IMR-90 (cell line): ENCODE measurements around the gene TIE1. TPM values are rescaled to one million over a fixed set of nuclear protein-coding genes. Genes with fewer than 3 reads are reported as not detected.
A peak's percentile ranks its signal among the peaks of the same experiment; 100 is the strongest.

Experiments
- ATAC-seq: fragments of 200-7000 bp; cut with Tn5 transposase; 2 replicates; pipeline ENCODE4 v1.9.1; 2020; ENCODE audit warnings: low read depth, mild to moderate bottlenecking, moderate library complexity
- BruUV-seq: library from RNA; stranded (reverse); fragments of 400-500 nt; replicated peaks from 2 replicates; lab custom pipeline; 2021; lab: Mats Ljungman, UMichigan
- CTCF ChIA-PET: fragments of 300-600 bp; formaldehyde crosslinking; extraction: SDS; loops from one replicate; lab custom pipeline; 2021; ENCODE audit warnings: antibody characterized with exemption; lab: Yijun Ruan, JAX
- POLR2A ChIA-PET: fragments of 300-600 bp; sonication (Branson Sonifier 250); formaldehyde crosslinking; loops from one replicate; lab custom pipeline; 2022; ENCODE audit warnings: antibody characterized with exemption; ENCODE audit not compliant: unreplicated experiment; lab: Charles Lee
- DNase-seq: peaks from one replicate; pipeline ENCODE4 v3.0.0; 2013
- H2AFZ ChIP-seq: replicated peaks from 2 replicates; pipeline ENCODE3; 2013; ENCODE audit warnings: low read length, mild to moderate bottlenecking; ENCODE audit not compliant: poor library complexity
- H2AK5ac ChIP-seq: 2 replicates; pipeline ENCODE4 v1.6.1; 2013; ENCODE audit warnings: low read depth, low read length, inconsistent platforms
- H2AK9ac ChIP-seq: replicated peaks from 2 replicates; pipeline ENCODE3; 2013; ENCODE audit warnings: mild to moderate bottlenecking, low read depth, low read length, moderate library complexity; ENCODE audit not compliant: poor library complexity
- H2BK120ac ChIP-seq: 2 replicates; pipeline ENCODE4 v1.6.1; 2013; ENCODE audit warnings: low read depth, low read length, inconsistent platforms
- H2BK15ac ChIP-seq: 3 replicates; pipeline ENCODE4 v1.6.1; 2013; ENCODE audit warnings: low read depth, low read length, inconsistent platforms
- H2BK20ac ChIP-seq: 2 replicates; pipeline ENCODE4 v1.6.1; 2013; ENCODE audit warnings: low read depth, mild to moderate bottlenecking, inconsistent platforms, low read length, moderate library complexity
- H2BK5ac ChIP-seq: 2 replicates; pipeline ENCODE4 v1.6.1; 2013; ENCODE audit warnings: mild to moderate bottlenecking, low read depth, low read length, inconsistent platforms; ENCODE audit not compliant: poor library complexity, severe bottlenecking
- H3K14ac ChIP-seq: replicated peaks from 2 replicates; pipeline ENCODE4 v1.6.1; 2013; ENCODE audit warnings: low read depth, low read length, inconsistent platforms
- H3K18ac ChIP-seq: 2 replicates; pipeline ENCODE4 v1.6.1; 2013; ENCODE audit warnings: low read depth, low read length, control low read depth
- H3K23ac ChIP-seq: 2 replicates; pipeline ENCODE4 v1.6.1; 2013; ENCODE audit warnings: low read depth, low read length, inconsistent platforms
- H3K27ac ChIP-seq: 2 replicates; pipeline ENCODE4 v1.5.1; 2013; ENCODE audit warnings: mild to moderate bottlenecking, control low read depth, low read length; ENCODE audit not compliant: insufficient read depth
- H3K27me3 ChIP-seq: 2 replicates; pipeline ENCODE4 v1.6.1; 2013; ENCODE audit warnings: low read length; ENCODE audit not compliant: control insufficient read depth, insufficient read depth
- H3K36me3 ChIP-seq: 2 replicates; pipeline ENCODE4 v1.6.1; 2013; ENCODE audit warnings: low read length, mixed read lengths; ENCODE audit not compliant: control insufficient read depth, insufficient read depth
- H3K4ac ChIP-seq: 2 replicates; pipeline ENCODE4 v1.6.1; 2013; ENCODE audit warnings: low read depth, low read length, inconsistent platforms
- H3K4me1 ChIP-seq: 2 replicates; pipeline ENCODE4 v1.6.1; 2013; ENCODE audit warnings: low read length, mixed read lengths; ENCODE audit not compliant: control insufficient read depth, insufficient read depth
- H3K4me2 ChIP-seq: 2 replicates; pipeline ENCODE4 v1.6.1; 2013; ENCODE audit warnings: low read depth, mild to moderate bottlenecking, control low read depth, low read length, moderate library complexity
- H3K4me3 ChIP-seq: 2 replicates; pipeline ENCODE4 v1.5.1; 2013; ENCODE audit warnings: low read depth, mild to moderate bottlenecking, control low read depth, low read length, moderate library complexity; ENCODE audit not compliant: insufficient read depth
- H3K56ac ChIP-seq: 2 replicates; pipeline ENCODE4 v1.6.1; 2013; ENCODE audit warnings: low read length, inconsistent platforms; ENCODE audit not compliant: insufficient read depth; ENCODE audit errors: extremely low read depth
- H3K79me1 ChIP-seq, 2 experiments: 2 replicates each; pipeline ENCODE4 v1.6.1; 2013; ENCODE audit warnings: low read length in 2 of 2, inconsistent platforms in 1 of 2, low read depth in 1 of 2
- H3K9ac ChIP-seq: 2 replicates; pipeline ENCODE4 v1.6.1; 2013; ENCODE audit warnings: low read depth, low read length, control low read depth
- H3K9me1 ChIP-seq: 2 replicates; pipeline ENCODE4 v1.6.1; 2013; ENCODE audit warnings: low read length, inconsistent platforms; ENCODE audit not compliant: insufficient read depth
- H3K9me3 ChIP-seq: 2 replicates; pipeline ENCODE4 v1.6.1; 2013; ENCODE audit warnings: low read length; ENCODE audit not compliant: control insufficient read depth, insufficient read depth
- H4K20me1 ChIP-seq: 2 replicates; pipeline ENCODE4 v1.6.1; 2013; ENCODE audit warnings: low read length, inconsistent platforms; ENCODE audit not compliant: insufficient read depth
- H4K5ac ChIP-seq: 2 replicates; pipeline ENCODE4 v1.6.1; 2013; ENCODE audit warnings: mild to moderate bottlenecking, low read depth, low read length, control low read depth
- H4K8ac ChIP-seq, 2 experiments: 2 replicates each; pipeline ENCODE4 v1.6.1; 2013; ENCODE audit warnings: low read depth in 2 of 2, low read length in 2 of 2, control low read depth in 1 of 2, inconsistent platforms in 1 of 2
- H4K91ac ChIP-seq: 2 replicates; pipeline ENCODE4 v1.6.1; 2013; ENCODE audit warnings: low read depth, low read length, inconsistent platforms; ENCODE audit not compliant: insufficient read depth
- BHLHE40 ChIP-seq: fragments of 150-350 bp; IDR thresholded peaks from 2 replicates; pipeline ENCODE4 v1.6.1; 2016; ENCODE audit warnings: mild to moderate bottlenecking, low read depth, low read length
- CEBPB ChIP-seq: IDR thresholded peaks from 2 replicates; pipeline ENCODE4 v1.6.1; 2012; ENCODE audit warnings: low read depth, low read length, improper control_type of control experiment
- CHD1 ChIP-seq: IDR thresholded peaks from 2 replicates; pipeline ENCODE4 v1.6.1; 2012; ENCODE audit warnings: low read depth, low read length, improper control_type of control experiment
- FOS ChIP-seq: fragments of 150-350 bp; IDR thresholded peaks from 2 replicates; pipeline ENCODE4 v1.6.1; 2016; ENCODE audit warnings: low read depth, low read length
- RAD21 ChIP-seq: IDR thresholded peaks from 2 replicates; pipeline ENCODE4 v1.6.1; 2012; ENCODE audit warnings: low read length, improper control_type of control experiment
- RCOR1 ChIP-seq: IDR thresholded peaks from 2 replicates; pipeline ENCODE4 v1.6.1; 2012; ENCODE audit warnings: mild to moderate bottlenecking, low read length, improper control_type of control experiment; ENCODE audit not compliant: insufficient replicate concordance
- RFX5 ChIP-seq: IDR thresholded peaks from 2 replicates; pipeline ENCODE4 v1.8.0; 2012; ENCODE audit warnings: low read depth, mild to moderate bottlenecking, low read length, moderate library complexity
- SMC3 ChIP-seq: fragments of 150-350 bp; IDR thresholded peaks from 2 replicates; pipeline ENCODE4 v1.6.1; 2016; ENCODE audit warnings: low read depth, mild to moderate bottlenecking, antibody characterized with exemption, low read length, moderate library complexity
- WGBS, 2 experiments: methylation state at CpG; one replicate each; pipeline versions ENCODE4 v1.1.5 to v1.1.7; 2013; ENCODE audit warnings: missing lambda C conversion rate in 2 of 2; ENCODE audit not compliant: insufficient read length in 1 of 2; ENCODE audit errors: extremely low coverage in 2 of 2; 5-methylcytosine and 5-hydroxymethylcytosine counted together
- dilution Hi-C: fragments of 300-500 bp; cut with HindIII; formaldehyde crosslinking; loops from one replicate; pipeline ENCODE4 v1.14.3; 2018; ENCODE audit warnings: low sequenced_read_pairs; ENCODE audit not compliant: unreplicated experiment
- in situ Hi-C: fragments of 300-500 bp; cut with MboI; formaldehyde crosslinking; loops from 3 replicates; pipeline ENCODE4 v1.14.3; 2019; ENCODE audit warnings: low sequenced_read_pairs, inconsistent platforms, mixed read lengths
- intact Hi-C: fragments of 100-400 bp; cut with micrococcal nuclease; formaldehyde crosslinking; loops from 2 replicates; pipeline ENCODE4 v1.10.0; 2022
- polyA plus RNA-seq, 3 experiments: library from polyadenylated mRNA; depleted of rRNA; stranded (reverse); fragments of >200 nt; gene quantifications; 2 replicates each; pipeline ENCODE4 v1.2.3, GENCODE V29; 2012; ENCODE audit warnings: low replicate concordance in 1 of 3
- total RNA-seq: library from RNA; depleted of rRNA; stranded (reverse); fragments of >200 nt; gene quantifications from 2 replicates; pipeline ENCODE4 v1.2.3, GENCODE V29; 2012
- TF ChIP-seq, protein P1 (sequence below): fragments of 150-350 bp; IDR thresholded peaks from 2 replicates; pipeline ENCODE4 v1.6.1; 2017; ENCODE audit warnings: mild to moderate bottlenecking, antibody characterized with exemption, low read length, low read depth
- TF ChIP-seq, protein P2 (sequence below): conservative IDR thresholded peaks from 2 replicates; pipeline ENCODE4 v1.5.1; 2012; ENCODE audit warnings: mild to moderate bottlenecking, low read depth, low read length, improper control_type of control experiment

The TIE1 gene
- total and polyA plus RNA-seq, 2 of the 4 experiments (the other 2 are of a cell fraction): 2.3 to 7.5 TPM

DNA sequence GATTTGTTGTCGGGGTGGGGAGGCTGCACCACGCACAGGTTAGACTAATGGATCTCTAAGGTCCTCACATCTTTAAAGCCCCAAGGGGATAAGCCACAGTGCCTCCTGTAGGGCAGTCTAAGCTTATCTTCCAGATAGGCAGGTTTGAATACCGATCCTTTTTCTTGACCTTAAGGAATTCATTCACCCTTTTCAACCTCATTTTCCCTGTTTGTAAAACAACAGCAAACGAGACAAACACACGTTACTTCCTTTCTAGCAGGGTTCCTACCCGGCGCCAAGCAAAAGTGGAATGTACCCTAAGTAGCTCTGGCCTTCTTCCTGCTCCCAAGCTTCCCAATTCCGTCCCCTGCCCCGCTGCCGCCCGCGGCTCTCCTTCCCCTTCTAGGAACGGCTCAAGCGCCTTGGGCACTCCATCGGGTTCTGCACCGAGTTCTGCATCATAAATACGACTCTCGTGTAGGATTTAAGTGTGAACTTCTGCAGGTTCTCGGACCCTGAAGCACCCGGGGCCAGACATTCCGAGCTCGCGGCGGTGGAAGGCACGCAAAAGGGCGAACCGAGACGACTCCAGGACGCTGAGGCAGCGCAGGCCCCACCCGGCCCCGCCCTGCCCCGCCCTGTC lies 57.5 kb downstream of the TIE1 start:
- Histone ChIP-seq H4K20me1 (peaks cover 10% of the 10 kb centered on the region; the same call in 1 of the 2 replicates), H4K5ac (peak overlapping the region; percentile 79), H2AK5ac (peak overlapping the region; percentile 90), H3K18ac (peak overlapping the region; percentile 48), H4K8ac (peak overlapping the region; percentile 79 to 93), H3K9me3 (no peaks in the 10 kb centered on the region), H2BK15ac (peak overlapping the region; percentile 72; the same call in 1 of the 3 replicates), H3K56ac (peak overlapping the region; percentile 77), H3K36me3 (peaks cover 24% of the 10 kb centered on the region), H3K4me1 (peaks cover 9% of the 10 kb centered on the region; the same call in 1 of the 2 replicates), H2BK5ac (peak overlapping the region; percentile 78), H2AFZ (peak overlapping the region; percentile 90), H3K27ac (peak overlapping the region; percentile 94), H3K9me1 (peaks cover 9% of the 10 kb centered on the region; the same call in 1 of the 2 replicates), H3K4ac (peak overlapping the region; percentile 92), H2BK120ac (peak overlapping the region; percentile 69), H3K4me3 (peak overlapping the region; percentile 75), H3K27me3 (no peaks in the 10 kb centered on the region), H3K23ac (peak overlapping the region; percentile 63), H3K4me2 (peak overlapping the region; percentile 87), H2BK20ac (peak overlapping the region; percentile 0; the same call in 1 of the 2 replicates), H3K9ac (peak overlapping the region; percentile 90), H2AK9ac (peak overlapping the region; percentile 90), H4K91ac (peak overlapping the region; percentile 75), H3K14ac (peak overlapping the region; percentile 91), H3K79me1 (peaks cover 3 to 30% of the 10 kb centered on the region in 2 experiments; a peak in 3 of 4 replicates)
- TF ChIP-seq SMC3 (0 out of 2 replicates have a peak, but pooled peaks have one; percentile 14), FOS (no peak), RCOR1 (no peak), BHLHE40 (no peak), CHD1 (no peak), RAD21 (peak; percentile 38), CEBPB (no peak), RFX5 (no peak)
- TF ChIP-seq, protein P1, sequence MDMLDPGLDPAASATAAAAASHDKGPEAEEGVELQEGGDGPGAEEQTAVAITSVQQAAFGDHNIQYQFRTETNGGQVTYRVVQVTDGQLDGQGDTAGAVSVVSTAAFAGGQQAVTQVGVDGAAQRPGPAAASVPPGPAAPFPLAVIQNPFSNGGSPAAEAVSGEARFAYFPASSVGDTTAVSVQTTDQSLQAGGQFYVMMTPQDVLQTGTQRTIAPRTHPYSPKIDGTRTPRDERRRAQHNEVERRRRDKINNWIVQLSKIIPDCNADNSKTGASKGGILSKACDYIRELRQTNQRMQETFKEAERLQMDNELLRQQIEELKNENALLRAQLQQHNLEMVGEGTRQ: no peak
- TF ChIP-seq, protein P2, sequence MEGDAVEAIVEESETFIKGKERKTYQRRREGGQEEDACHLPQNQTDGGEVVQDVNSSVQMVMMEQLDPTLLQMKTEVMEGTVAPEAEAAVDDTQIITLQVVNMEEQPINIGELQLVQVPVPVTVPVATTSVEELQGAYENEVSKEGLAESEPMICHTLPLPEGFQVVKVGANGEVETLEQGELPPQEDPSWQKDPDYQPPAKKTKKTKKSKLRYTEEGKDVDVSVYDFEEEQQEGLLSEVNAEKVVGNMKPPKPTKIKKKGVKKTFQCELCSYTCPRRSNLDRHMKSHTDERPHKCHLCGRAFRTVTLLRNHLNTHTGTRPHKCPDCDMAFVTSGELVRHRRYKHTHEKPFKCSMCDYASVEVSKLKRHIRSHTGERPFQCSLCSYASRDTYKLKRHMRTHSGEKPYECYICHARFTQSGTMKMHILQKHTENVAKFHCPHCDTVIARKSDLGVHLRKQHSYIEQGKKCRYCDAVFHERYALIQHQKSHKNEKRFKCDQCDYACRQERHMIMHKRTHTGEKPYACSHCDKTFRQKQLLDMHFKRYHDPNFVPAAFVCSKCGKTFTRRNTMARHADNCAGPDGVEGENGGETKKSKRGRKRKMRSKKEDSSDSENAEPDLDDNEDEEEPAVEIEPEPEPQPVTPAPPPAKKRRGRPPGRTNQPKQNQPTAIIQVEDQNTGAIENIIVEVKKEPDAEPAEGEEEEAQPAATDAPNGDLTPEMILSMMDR: peak; percentile 46
- ChIA-PET CTCF (interaction anchor here (0.6 to 1.9 kb wide), 6 partner anchors 10 to 352 kb away, joined by 3 to 8 read pairs (median 3); no protein-coding TSS in a partner anchor), POLR2A (interaction anchor here (0.8 to 1.0 kb wide), 3 partner anchors 10 to 132 kb away, joined by 3 to 4 read pairs (median 3); partner anchors contain the start of gene ELOVL1)
- WGBS, 2 experiments: 2% methylated on average over 17 of the region's 33 CpGs; no CpG with 5 or more reads in 1 of the 2 experiments
- no TSS peak for BruUV-seq
- DNase-seq: peak; percentile 37
- peak; percentile 20 for ATAC-seq
- in situ Hi-C loops (loop anchor here (10.0 kb wide), 1 partner anchor 123 kb away; no protein-coding TSS in a partner anchor), intact Hi-C loops (loop anchor here (1.0 kb wide), 2 partner anchors 120 to 131 kb away; no protein-coding TSS in a partner anchor), dilution Hi-C loops (no loop called here)
